Stimulated activated CD8-positive, alpha-beta memory T cell treated with anti-CD3 and anti-CD28 coated beads, Interleukin-4, amount 100 ng/mL, for 4 hours (primary cell): ENCODE data around the gene MEIOB.

Experiments used
- DNase-seq, 2 donors: peaks; one replicate each; pipeline ENCODE4 v3.0.0-alpha.2; 2020; ENCODE audit warnings: low read depth in 2 of 2, low spot score in 1 of 2

The MEIOB gene

DNA sequence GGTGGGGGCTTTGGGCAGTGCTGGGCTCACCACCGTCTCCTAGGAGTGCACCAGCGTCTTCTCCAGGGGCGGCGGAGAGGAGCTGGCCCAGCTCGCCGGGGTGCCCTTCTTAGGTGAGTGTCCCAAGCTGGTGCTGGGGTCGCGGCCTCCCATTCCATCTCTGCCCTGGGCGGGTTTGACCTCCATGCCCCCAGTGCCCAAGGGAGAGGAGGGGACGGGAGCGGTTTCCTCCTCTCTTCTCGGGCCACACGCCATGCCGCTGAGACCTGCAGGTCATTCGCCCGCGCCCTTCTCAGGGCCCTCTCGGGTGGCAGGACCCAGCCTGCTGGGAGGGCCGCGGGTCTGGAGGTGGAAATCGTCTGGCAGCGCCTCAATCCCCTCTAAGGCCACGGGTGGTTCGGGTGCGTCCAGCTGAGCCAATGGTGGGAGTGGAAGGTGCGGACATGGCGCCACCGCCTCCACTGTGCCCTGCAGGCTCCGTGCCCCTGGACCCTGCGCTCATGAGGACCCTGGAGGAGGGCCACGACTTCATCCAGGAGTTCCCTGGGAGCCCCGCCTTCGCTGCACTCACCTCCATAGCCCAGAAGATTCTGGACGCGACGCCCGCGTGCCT lies 83.8 kb downstream of the MEIOB start:
- DNase-seq = no peak

GRCh38 chr16:1787322-1788094 lies 84.5 kb downstream of the MEIOB start:
- no peak for DNase-seq

DNA sequence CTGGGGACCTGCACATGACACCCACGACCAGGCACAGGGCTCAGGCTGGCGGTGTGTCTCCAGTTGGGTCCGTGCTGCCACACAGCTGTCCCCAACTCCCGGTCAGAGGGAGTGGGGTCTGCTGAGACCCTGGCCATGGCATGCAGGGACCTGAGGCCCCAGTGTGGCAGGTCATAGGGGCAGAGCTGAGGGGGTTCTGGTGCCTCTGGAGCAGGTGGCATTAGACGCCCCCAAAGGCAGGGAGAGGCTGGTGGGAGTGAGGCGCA lies 85.0 kb downstream of the MEIOB start:
- no peak for DNase-seq

DNA sequence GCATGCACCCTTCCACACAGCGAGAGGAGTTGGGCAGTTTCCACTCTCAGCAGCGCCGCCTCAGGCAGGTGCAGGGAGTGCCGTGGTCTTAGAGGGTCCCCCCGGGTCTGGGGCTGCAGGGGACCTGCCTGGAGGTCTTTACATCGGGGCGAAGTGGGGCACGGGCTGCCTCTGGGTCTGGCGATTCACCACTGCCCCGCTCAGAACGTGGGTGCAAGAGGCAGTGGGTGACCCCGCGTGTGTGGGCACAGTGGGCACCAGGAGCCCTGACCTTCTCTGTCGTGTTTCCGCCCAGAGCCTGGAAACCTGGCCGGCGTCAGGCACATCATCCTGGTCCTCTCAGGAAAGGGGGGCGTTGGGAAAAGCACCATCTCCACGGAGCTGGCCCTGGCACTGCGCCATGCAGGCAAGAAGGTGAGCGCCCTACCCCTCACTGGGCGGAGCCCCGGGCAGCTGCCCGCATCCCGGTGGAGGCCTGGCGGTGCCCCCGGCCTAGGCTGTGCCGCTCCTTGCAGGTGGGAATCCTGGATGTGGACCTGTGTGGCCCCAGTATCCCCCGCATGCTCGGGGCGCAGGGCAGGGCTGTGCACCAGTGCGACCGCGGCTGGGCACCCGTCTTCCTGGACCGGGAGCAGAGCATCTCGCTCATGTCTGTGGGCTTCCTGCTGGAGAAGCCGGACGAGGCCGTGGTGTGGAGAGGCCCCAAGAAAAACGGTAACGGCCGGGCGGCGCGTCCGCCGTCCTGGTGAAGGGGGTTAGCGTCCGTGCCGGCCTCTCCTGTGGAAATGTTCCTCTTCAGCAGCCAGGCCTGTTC lies 85.5 kb downstream of the MEIOB start:
- no peak for DNase-seq

DNA sequence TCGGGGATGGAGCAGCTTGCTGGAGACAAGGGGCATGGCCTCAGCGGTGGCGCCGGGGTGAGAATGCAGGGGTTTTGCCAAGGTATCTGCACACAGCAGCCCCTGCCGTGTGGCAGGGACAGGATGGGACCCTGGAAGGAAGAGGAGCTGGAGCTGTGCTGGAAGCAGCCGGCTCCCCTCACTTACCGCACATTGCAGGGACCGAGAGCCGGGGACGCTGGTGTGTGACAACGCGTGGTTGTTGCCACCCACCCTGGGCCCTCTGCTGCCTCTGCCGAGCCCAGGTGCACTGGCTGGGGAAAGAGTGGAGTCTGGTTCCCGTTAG lies 86.2 kb downstream of the MEIOB start:
- DNase-seq = no peak

DNA sequence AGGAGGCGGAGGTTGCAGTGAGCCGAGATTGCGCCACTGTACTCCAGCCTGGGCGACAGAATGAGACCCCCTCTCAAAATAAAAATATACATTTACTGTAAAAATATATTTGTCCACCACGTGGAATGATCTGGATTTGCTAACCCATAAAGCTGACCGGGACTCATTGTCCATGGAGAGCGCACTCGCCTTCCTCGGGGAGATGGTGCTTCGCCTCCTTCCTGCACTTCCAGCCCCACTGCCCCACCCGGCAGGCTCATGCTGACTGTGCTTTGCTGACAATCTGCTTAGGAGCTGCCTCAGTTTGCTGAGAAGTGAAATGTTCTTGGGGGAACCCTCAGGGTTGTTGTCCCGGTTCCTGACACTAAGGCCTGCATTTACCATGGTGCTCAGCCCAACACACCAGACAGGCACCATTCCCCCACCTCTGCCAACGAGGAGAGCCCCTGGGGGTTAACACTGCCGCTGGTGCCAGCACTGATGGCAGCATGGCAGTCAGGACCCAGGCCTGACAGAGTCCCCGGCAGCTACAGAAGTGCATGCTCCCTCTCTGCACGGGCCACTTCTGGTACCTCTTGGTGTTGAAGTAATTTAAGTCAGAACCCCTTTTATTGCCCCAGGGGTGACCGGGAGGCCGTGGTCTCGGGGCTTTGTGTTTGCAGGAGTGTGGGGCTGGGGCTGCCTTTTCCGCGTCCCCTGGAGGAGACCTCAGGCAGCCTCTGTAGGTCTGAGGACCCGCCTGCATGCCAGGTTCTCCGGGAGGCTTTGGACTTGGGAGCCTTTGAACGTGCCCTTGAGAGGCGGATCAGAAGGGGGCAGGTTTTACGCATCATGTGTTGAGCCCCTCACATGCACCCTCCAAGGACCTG lies 86.8 kb downstream of the MEIOB start:
- DNase-seq = no peak
